HFF-Myc (cell line): ENCODE results near the gene ZNF385A.

Source experiments
- DNase-seq: peaks from one replicate; pipeline ENCODE4 v3.0.0-alpha.2; 2011; ENCODE audit warnings: low read depth; ENCODE audit errors: extremely low read depth
- H3K4me3 ChIP-seq: replicated peaks from 2 replicates; pipeline ENCODE4 v1.5.1; 2011; ENCODE audit warnings: low read depth, mild to moderate bottlenecking, control low read depth, low read length
- CTCF ChIP-seq: IDR thresholded peaks from 2 replicates; pipeline ENCODE4 v1.5.1; 2012; ENCODE audit warnings: mild to moderate bottlenecking, low read depth, low read length, control low read depth; ENCODE audit errors: missing control alignments

ZNF385A gene

GRCh38 chr12:54352891-54353874 lies 31.4 kb downstream of the ZNF385A start:
- H3K4me3 ChIP-seq: peak overlapping the region; percentile 18
- no peak for DNase-seq
- TF ChIP-seq CTCF: no peak

GRCh38 chr12:54352022-54352531 lies 32.5 kb downstream of the ZNF385A start:
- DNase-seq: no peak

DNA sequence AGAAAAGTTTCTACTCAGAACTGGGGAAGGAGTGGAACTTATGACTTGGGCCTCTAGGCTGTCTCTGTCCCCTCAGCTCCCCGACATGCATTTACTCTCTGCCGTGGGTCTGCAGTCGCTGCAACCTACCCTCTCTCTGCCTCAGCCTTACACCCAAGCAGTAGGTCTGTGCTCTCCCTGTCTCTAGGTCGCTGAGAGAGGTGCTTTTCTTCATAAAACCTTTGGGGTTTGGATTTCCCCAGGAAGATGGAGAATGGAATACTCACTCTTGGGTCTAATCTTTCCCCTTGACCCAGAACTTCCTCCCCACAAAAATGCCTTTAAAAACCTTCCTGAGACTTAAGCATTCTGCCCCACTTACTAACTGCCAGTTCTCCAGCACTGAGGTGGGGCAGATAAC lies 33.2 kb downstream of the ZNF385A start:
- TF ChIP-seq CTCF: no peak
- no peak for DNase-seq
- no peak overlapping the region for H3K4me3 ChIP-seq

More at GRCh38 chr12:54352022-54352531, 32.5 kb downstream of the ZNF385A start:
- peak overlapping the region; percentile 18 for H3K4me3 ChIP-seq
- no peak for TF ChIP-seq CTCF

DNA sequence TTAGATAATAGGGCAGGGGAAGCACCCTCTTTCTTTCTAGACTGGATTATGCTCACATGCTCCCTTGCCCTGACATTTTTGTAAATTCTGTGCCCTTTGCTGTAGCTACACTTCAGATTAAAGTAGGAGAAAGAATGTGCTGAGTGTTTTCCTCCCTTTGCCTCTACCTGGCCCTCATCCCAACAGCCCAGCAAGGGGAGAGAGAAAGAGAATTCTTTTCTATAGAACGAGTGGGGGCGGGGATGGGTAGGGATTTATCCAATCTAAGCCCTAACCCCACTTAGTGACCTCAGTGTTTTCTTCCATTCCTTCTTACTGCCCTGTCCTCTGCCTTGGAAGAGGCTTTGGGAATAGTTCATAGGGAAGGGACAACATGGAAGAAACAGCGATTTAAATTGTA lies 33.8 kb downstream of the ZNF385A start:
- H3K4me3 ChIP-seq: no peak overlapping the region
- DNase-seq: no peak
- TF ChIP-seq CTCF: no peak

DNA sequence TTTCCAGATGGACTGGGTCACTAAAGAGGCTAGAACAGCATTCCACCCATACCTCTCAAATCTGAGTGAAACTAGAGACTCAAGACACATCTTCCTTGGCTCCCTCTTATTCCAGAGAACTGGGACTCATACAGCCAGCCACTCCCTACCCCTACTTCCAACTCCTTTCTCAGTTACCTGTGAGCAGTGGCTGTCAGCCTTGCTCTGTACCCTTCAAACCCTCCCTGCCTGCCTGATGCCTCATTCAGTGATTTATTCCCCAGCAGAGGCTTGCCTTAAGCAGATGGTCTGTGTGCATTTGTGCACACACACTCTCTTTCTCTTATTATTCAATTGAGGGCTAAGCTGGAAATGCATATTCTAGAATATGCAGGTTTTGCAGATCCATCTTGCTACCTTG lies 34.9 kb downstream of the ZNF385A start:
- DNase-seq: no peak

GRCh38 chr12:54349036-54349435 lies 35.5 kb downstream of the ZNF385A start:
- H3K4me3 ChIP-seq: no peak overlapping the region
- TF ChIP-seq CTCF: no peak

More for the DNA sequence above, 34.9 kb downstream of the ZNF385A start:
- no peak for TF ChIP-seq CTCF
- H3K4me3 ChIP-seq: no peak overlapping the region

More at GRCh38 chr12:54349036-54349435, 35.5 kb downstream of the ZNF385A start:
- DNase-seq: no peak
